ENCODE results near the gene SYT9. TPM values are rescaled to one million over a fixed set of nuclear protein-coding genes. Genes with fewer than 3 reads are reported as not detected.
"Not testable (repeated sequence)": the region's sequence is repeated elsewhere in the genome, so short reads cannot be mapped to it uniquely, and the experiment has no call there.

SYT9 gene
- total and polyA plus RNA-seq, 4 experiments from 2014 or later, result not detected

GRCh38 chr11:7332962-7333361, 81.3 kb downstream of the SYT9 start:
- Histone ChIP-seq H3K36me3 (ENCODE audit: insufficient read depth, low read length) (no peaks in the 10 kb centered on the region), H3K27me3 (ENCODE audit: insufficient read depth, low read length) (no peaks in the 10 kb centered on the region), H3K4me3 (ENCODE audit: low read length in 2 of 2) (no peak overlapping the region), H3K4me1 (ENCODE audit: insufficient read depth, low read length) (no peaks in the 10 kb centered on the region), H3K27ac (ENCODE audit: low read depth, low read length) (no peak overlapping the region), H3K9me3 (ENCODE audit: control insufficient read depth in 1 of 2, low read length in 2 of 2) (no peaks in the 10 kb centered on the region)
- intact Hi-C loops (cut with micrococcal nuclease), result no loop called here
- Mint-ChIP-seq H3K27me3 (peaks cover 7 to 9% of the 10 kb centered on the region in 2 donors), H3K4me3 (no peak overlapping the region), H3K4me1 (no peaks in the 10 kb centered on the region), H3K36me3 (no peaks in the 10 kb centered on the region), H3K9me3 (peaks cover 0 to 7% (median 0%) of the 10 kb centered on the region in 8 donors), H3K27ac (no peak overlapping the region)
- DNase-seq, result no peak
- POLR2A ChIA-PET (ENCODE audit: partially characterized antibody), result no interaction called here
- CTCF ChIA-PET (ENCODE audit: partially characterized antibody), result no interaction called here

DNA sequence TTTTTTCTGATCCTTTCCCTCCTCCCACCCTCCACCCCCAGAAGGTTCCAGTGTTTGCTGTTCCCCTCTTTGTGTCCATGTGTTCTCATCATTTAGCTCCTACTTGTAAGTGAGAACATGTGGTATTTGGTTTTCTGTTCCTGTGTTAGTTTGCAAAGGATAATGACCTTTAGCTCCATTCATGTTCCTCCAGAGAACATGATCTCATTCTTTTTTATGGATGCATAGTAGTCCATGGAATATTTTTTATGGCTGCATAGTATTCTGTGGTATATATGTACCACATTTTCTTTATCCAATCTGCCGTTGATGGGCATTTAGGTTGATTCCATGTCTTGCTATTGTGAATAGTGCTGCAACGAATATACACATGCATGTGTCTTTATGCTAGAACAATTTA, 83.7 kb downstream of the SYT9 start:
- H3K27me3 ChIP-seq (ENCODE audit: insufficient read depth, low read length); H3K9me3 ChIP-seq (ENCODE audit: control insufficient read depth in 1 of 2, low read length in 2 of 2); H3K27ac Mint-ChIP-seq; H3K36me3 Mint-ChIP-seq; H3K36me3 ChIP-seq (ENCODE audit: insufficient read depth, low read length); CTCF ChIA-PET (ENCODE audit: partially characterized antibody); H3K4me3 Mint-ChIP-seq; POLR2A ChIA-PET (ENCODE audit: partially characterized antibody); H3K4me1 Mint-ChIP-seq; H3K9me3 Mint-ChIP-seq; DNase-seq; H3K27ac ChIP-seq (ENCODE audit: low read depth, low read length); H3K4me1 ChIP-seq (ENCODE audit: insufficient read depth, low read length); intact Hi-C loops (cut with micrococcal nuclease); H3K4me3 ChIP-seq (ENCODE audit: low read length in 2 of 2): not testable (repeated sequence)
- H3K27me3 Mint-ChIP-seq, result peaks cover 5 to 12% of the 10 kb centered on the region in 2 donors

- POLR2A ChIA-PET (ENCODE audit: partially characterized antibody), result no interaction called here
- Histone ChIP-seq H3K9me3 (ENCODE audit: control insufficient read depth in 1 of 2, low read length in 2 of 2) (no peaks in the 10 kb centered on the region), H3K27me3 (ENCODE audit: insufficient read depth, low read length) (no peaks in the 10 kb centered on the region), H3K36me3 (ENCODE audit: insufficient read depth, low read length) (no peaks in the 10 kb centered on the region), H3K27ac (ENCODE audit: low read depth, low read length) (no peak overlapping the region), H3K4me3 (ENCODE audit: low read length in 2 of 2) (no peak overlapping the region), H3K4me1 (ENCODE audit: insufficient read depth, low read length) (no peaks in the 10 kb centered on the region)
- Mint-ChIP-seq H3K4me1 (no peaks in the 10 kb centered on the region), H3K9me3 (peaks cover 0 to 12% (median 4%) of the 10 kb centered on the region in 8 donors), H3K27ac (no peak overlapping the region), H3K36me3 (no peaks in the 10 kb centered on the region), H3K4me3 (no peak overlapping the region), H3K27me3 (peaks cover 15 to 19% of the 10 kb centered on the region in 2 donors)
- no peak for DNase-seq
- intact Hi-C loops (cut with micrococcal nuclease), result no loop called here
- CTCF ChIA-PET (ENCODE audit: partially characterized antibody), result no interaction called here
These were observed 89.8 kb downstream of the SYT9 start for GRCh38 chr11:7341551-7341950.

GRCh38 chr11:7347611-7348431, 96.1 kb downstream of the SYT9 start:
- H3K4me3 ChIP-seq (ENCODE audit: low read length in 2 of 2), result no peak overlapping the region
- no peak overlapping the region for H3K27ac Mint-ChIP-seq
- intact Hi-C loops (cut with micrococcal nuclease), result no loop called here
- no peak overlapping the region for H3K4me3 Mint-ChIP-seq
- peaks cover 7 to 25% of the 10 kb centered on the region in 2 donors for H3K27me3 Mint-ChIP-seq
- no peaks in the 10 kb centered on the region for H3K27me3 ChIP-seq (ENCODE audit: insufficient read depth, low read length)
- CTCF ChIA-PET (ENCODE audit: partially characterized antibody), result interaction anchor here (1.1 kb wide), 1 partner anchor 18 kb away, joined by 3 read pairs; no protein-coding TSS in a partner anchor
- H3K27ac ChIP-seq (ENCODE audit: low read depth, low read length), result no peak overlapping the region
- peaks cover 0 to 5% (median 0%) of the 10 kb centered on the region in 8 donors for H3K9me3 Mint-ChIP-seq
- no peaks in the 10 kb centered on the region for H3K36me3 Mint-ChIP-seq
- H3K9me3 ChIP-seq (ENCODE audit: control insufficient read depth in 1 of 2, low read length in 2 of 2), result no peaks in the 10 kb centered on the region
- no peak for DNase-seq
- no peaks in the 10 kb centered on the region for H3K4me1 ChIP-seq (ENCODE audit: insufficient read depth, low read length)
- no peaks in the 10 kb centered on the region for H3K4me1 Mint-ChIP-seq
- POLR2A ChIA-PET (ENCODE audit: partially characterized antibody), result no interaction called here
- H3K36me3 ChIP-seq (ENCODE audit: insufficient read depth, low read length), result no peaks in the 10 kb centered on the region

- no peak overlapping the region for H3K27ac Mint-ChIP-seq
- no peak overlapping the region for H3K4me3 Mint-ChIP-seq
- H3K27ac ChIP-seq (ENCODE audit: low read depth, low read length), result no peak overlapping the region
- ChIA-PET POLR2A (ENCODE audit: partially characterized antibody) (no interaction called here), CTCF (ENCODE audit: partially characterized antibody) (interaction anchor here (1.1 to 2.6 kb wide), 2 partner anchors 19 to 94 kb away, joined by 3 to 11 read pairs; no protein-coding TSS in a partner anchor)
- DNase-seq, result no peak
- no peaks in the 10 kb centered on the region for H3K27me3 ChIP-seq (ENCODE audit: insufficient read depth, low read length)
- no peaks in the 10 kb centered on the region for H3K36me3 Mint-ChIP-seq
- peaks cover 0 to 5% (median 0%) of the 10 kb centered on the region in 8 donors for H3K9me3 Mint-ChIP-seq
- H3K27me3 Mint-ChIP-seq, result peaks cover 7 to 21% of the 10 kb centered on the region in 2 donors
- H3K4me3 ChIP-seq (ENCODE audit: low read length in 2 of 2), result no peak overlapping the region
- intact Hi-C loops (cut with micrococcal nuclease), result no loop called here
- H3K36me3 ChIP-seq (ENCODE audit: insufficient read depth, low read length), result no peaks in the 10 kb centered on the region
- no peaks in the 10 kb centered on the region for H3K4me1 Mint-ChIP-seq
- no peaks in the 10 kb centered on the region for H3K4me1 ChIP-seq (ENCODE audit: insufficient read depth, low read length)
- H3K9me3 ChIP-seq (ENCODE audit: control insufficient read depth in 1 of 2, low read length in 2 of 2), result no peaks in the 10 kb centered on the region
These were observed 97.0 kb downstream of the SYT9 start for GRCh38 chr11:7348432-7349304.

DNA sequence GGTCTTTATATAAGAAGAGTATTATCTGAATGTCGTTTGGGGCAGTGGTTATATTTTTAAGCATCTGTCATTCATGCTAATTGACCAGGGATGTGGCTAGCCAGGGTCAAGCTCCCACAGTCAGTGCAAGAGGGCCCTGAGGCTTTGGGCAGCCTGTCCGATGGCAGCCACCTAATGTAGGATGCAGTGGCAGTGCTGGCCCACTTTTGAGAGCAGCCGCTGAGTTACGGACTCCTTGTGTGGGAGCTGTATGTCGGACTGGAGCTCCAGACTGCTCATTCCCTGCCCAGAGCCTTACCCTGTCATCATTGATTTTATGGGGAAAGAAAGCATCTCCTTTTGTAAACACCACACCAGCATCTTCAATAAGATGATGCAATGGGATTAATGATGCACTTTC, 99.5 kb downstream of the SYT9 start:
- intact Hi-C loops (cut with micrococcal nuclease), result loop anchor here (5.0 kb wide), 1 partner anchor 341 kb away; no protein-coding TSS in a partner anchor
- no peak overlapping the region for H3K4me3 ChIP-seq (ENCODE audit: low read length in 2 of 2)
- H3K36me3 Mint-ChIP-seq, result no peaks in the 10 kb centered on the region
- H3K27ac Mint-ChIP-seq, result no peak overlapping the region
- no peaks in the 10 kb centered on the region for H3K4me1 ChIP-seq (ENCODE audit: insufficient read depth, low read length)
- no peaks in the 10 kb centered on the region for H3K27me3 ChIP-seq (ENCODE audit: insufficient read depth, low read length)
- ChIA-PET POLR2A (ENCODE audit: partially characterized antibody) (no interaction called here), CTCF (ENCODE audit: partially characterized antibody) (interaction anchor here (2.1 kb wide), 1 partner anchor 13 kb away, joined by 6 read pairs; no protein-coding TSS in a partner anchor)
- DNase-seq, result no peak
- peaks cover 2 to 12% of the 10 kb centered on the region in 2 donors for H3K27me3 Mint-ChIP-seq
- H3K4me1 Mint-ChIP-seq, result no peaks in the 10 kb centered on the region
- peaks cover 0 to 2% (median 0%) of the 10 kb centered on the region in 8 donors for H3K9me3 Mint-ChIP-seq
- no peaks in the 10 kb centered on the region for H3K36me3 ChIP-seq (ENCODE audit: insufficient read depth, low read length)
- H3K4me3 Mint-ChIP-seq, result no peak overlapping the region
- H3K9me3 ChIP-seq (ENCODE audit: control insufficient read depth in 1 of 2, low read length in 2 of 2), result no peaks in the 10 kb centered on the region
- H3K27ac ChIP-seq (ENCODE audit: low read depth, low read length), result no peak overlapping the region

DNA sequence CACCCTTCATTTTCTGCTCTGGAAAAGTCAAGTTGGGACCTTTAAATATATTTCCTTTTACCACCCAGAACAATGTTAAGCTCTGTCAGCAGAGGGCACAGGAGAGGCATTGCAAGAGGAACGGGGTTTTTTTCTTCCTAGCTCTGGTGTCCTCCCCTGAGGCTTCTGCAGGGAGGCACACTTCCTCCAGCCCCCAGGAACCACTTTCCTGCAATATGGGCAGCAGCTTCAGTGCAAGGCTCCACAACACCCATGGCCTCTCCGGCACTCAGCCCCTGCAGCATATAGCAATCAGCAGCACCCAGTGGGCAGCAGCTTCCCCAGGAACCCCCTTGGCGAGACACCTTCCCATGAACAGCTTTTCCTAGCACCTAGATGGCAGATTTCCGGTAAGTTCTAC, 101.4 kb downstream of the SYT9 start:
- Histone ChIP-seq H3K4me3 (ENCODE audit: low read length in 2 of 2) (no peak overlapping the region), H3K27me3 (ENCODE audit: insufficient read depth, low read length) (no peaks in the 10 kb centered on the region), H3K9me3 (ENCODE audit: control insufficient read depth in 1 of 2, low read length in 2 of 2) (no peaks in the 10 kb centered on the region), H3K27ac (ENCODE audit: low read depth, low read length) (no peak overlapping the region), H3K4me1 (ENCODE audit: insufficient read depth, low read length) (no peaks in the 10 kb centered on the region), H3K36me3 (ENCODE audit: insufficient read depth, low read length) (no peaks in the 10 kb centered on the region)
- peaks cover 2 to 12% of the 10 kb centered on the region in 2 donors for H3K27me3 Mint-ChIP-seq
- H3K27ac Mint-ChIP-seq, result no peak overlapping the region
- H3K4me3 Mint-ChIP-seq, result no peak overlapping the region
- H3K36me3 Mint-ChIP-seq, result no peaks in the 10 kb centered on the region
- ChIA-PET POLR2A (ENCODE audit: partially characterized antibody) (no interaction called here), CTCF (ENCODE audit: partially characterized antibody) (interaction anchor here (0.9 to 2.3 kb wide), 9 partner anchors 11 to 342 kb away, joined by 3 to 35 read pairs (median 6); no protein-coding TSS in a partner anchor)
- H3K4me1 Mint-ChIP-seq, result no peaks in the 10 kb centered on the region
- intact Hi-C loops (cut with micrococcal nuclease), result loop anchor here (5.0 kb wide), 1 partner anchor 339 kb away; no protein-coding TSS in a partner anchor
- DNase-seq, result peak in 4 of 5 donors; percentile 9 to 15 (median 14)
- H3K9me3 Mint-ChIP-seq, result peaks cover 0 to 2% (median 0%) of the 10 kb centered on the region in 8 donors
